Stimulated activated naive CD8-positive, alpha-beta T cell treated with anti-CD3 and anti-CD28 coated beads, Interleukin-15, Interleukin-2, amounts not matched to agents 100 ng/mL and 50 ng/mL, for 24 hours (primary cell): Measurements from ENCODE around the gene IQCE.

Experiments
- H3K27ac Mint-ChIP-seq: one replicate; pipeline ENCODE4 v1.8.0; 2021; ENCODE audit warnings: mild to moderate bottlenecking, mixed read lengths
- H3K27me3 Mint-ChIP-seq: one replicate; pipeline ENCODE4 v1.8.0; 2021; ENCODE audit warnings: mixed read lengths
- H3K36me3 Mint-ChIP-seq: one replicate; pipeline ENCODE4 v1.8.0; 2021; ENCODE audit warnings: low read depth, mixed read lengths
- H3K4me1 Mint-ChIP-seq: one replicate; pipeline ENCODE4 v1.8.0; 2021; ENCODE audit warnings: low read depth, mixed read lengths
- H3K4me3 Mint-ChIP-seq: one replicate; pipeline ENCODE4 v1.8.0; 2021; ENCODE audit warnings: mild to moderate bottlenecking, mixed read lengths
- H3K9me3 Mint-ChIP-seq: one replicate; pipeline ENCODE4 v1.8.0; 2021; ENCODE audit warnings: mixed read lengths

IQCE gene

GRCh38 chr7:2613098-2613930 is 54.5 kb downstream of the IQCE start:
- Mint-ChIP-seq H3K4me3 (no peak overlapping the region), H3K36me3 (no peaks in the 10 kb centered on the region), H3K27me3 (no peaks in the 10 kb centered on the region)

GRCh38 chr7:2613931-2614600 is 55.3 kb downstream of the IQCE start:
- no peaks in the 10 kb centered on the region for H3K36me3 Mint-ChIP-seq
- no peak overlapping the region for H3K4me3 Mint-ChIP-seq
- H3K27ac Mint-ChIP-seq, result no peak overlapping the region
- no peaks in the 10 kb centered on the region for H3K9me3 Mint-ChIP-seq
- H3K27me3 Mint-ChIP-seq, result no peaks in the 10 kb centered on the region
- peaks cover under 1% of the 10 kb centered on the region for H3K4me1 Mint-ChIP-seq

More at GRCh38 chr7:2613098-2613930, 54.5 kb downstream of the IQCE start:
- no peaks in the 10 kb centered on the region for H3K9me3 Mint-ChIP-seq
- no peak overlapping the region for H3K27ac Mint-ChIP-seq
- H3K4me1 Mint-ChIP-seq, result peaks cover 5% of the 10 kb centered on the region

- no peak overlapping the region for H3K27ac Mint-ChIP-seq
- H3K9me3 Mint-ChIP-seq, result no peaks in the 10 kb centered on the region
- H3K36me3 Mint-ChIP-seq, result no peaks in the 10 kb centered on the region
- H3K4me1 Mint-ChIP-seq, result no peaks in the 10 kb centered on the region
- no peaks in the 10 kb centered on the region for H3K27me3 Mint-ChIP-seq
- H3K4me3 Mint-ChIP-seq, result no peak overlapping the region
Observed at GRCh38 chr7:2614631-2615330, 56.0 kb downstream of the IQCE start.

- no peaks in the 10 kb centered on the region for H3K4me1 Mint-ChIP-seq
- H3K9me3 Mint-ChIP-seq, result no peaks in the 10 kb centered on the region
Observed at GRCh38 chr7:2616387-2617324, 57.9 kb downstream of the IQCE start.

GRCh38 chr7:2617325-2617905 is 58.6 kb downstream of the IQCE start:
- Mint-ChIP-seq H3K27me3 (no peaks in the 10 kb centered on the region), H3K27ac (no peak overlapping the region), H3K9me3 (no peaks in the 10 kb centered on the region)

More at GRCh38 chr7:2616387-2617324, 57.9 kb downstream of the IQCE start:
- Mint-ChIP-seq H3K36me3 (no peaks in the 10 kb centered on the region), H3K27ac (no peak overlapping the region), H3K27me3 (no peaks in the 10 kb centered on the region), H3K4me3 (no peak overlapping the region)

GRCh38 chr7:2619116-2619515 is 60.3 kb downstream of the IQCE start:
- no peaks in the 10 kb centered on the region for H3K36me3 Mint-ChIP-seq
- no peak overlapping the region for H3K4me3 Mint-ChIP-seq
- H3K27me3 Mint-ChIP-seq, result no peaks in the 10 kb centered on the region
- no peaks in the 10 kb centered on the region for H3K4me1 Mint-ChIP-seq
- H3K27ac Mint-ChIP-seq, result no peak overlapping the region
- no peaks in the 10 kb centered on the region for H3K9me3 Mint-ChIP-seq

More at GRCh38 chr7:2617325-2617905, 58.6 kb downstream of the IQCE start:
- Mint-ChIP-seq H3K4me3 (no peak overlapping the region), H3K4me1 (no peaks in the 10 kb centered on the region), H3K36me3 (no peaks in the 10 kb centered on the region)

- H3K27me3 Mint-ChIP-seq, result no peaks in the 10 kb centered on the region
- H3K4me1 Mint-ChIP-seq, result no peaks in the 10 kb centered on the region
- no peak overlapping the region for H3K27ac Mint-ChIP-seq
- H3K4me3 Mint-ChIP-seq, result no peak overlapping the region
- no peaks in the 10 kb centered on the region for H3K9me3 Mint-ChIP-seq
- no peaks in the 10 kb centered on the region for H3K36me3 Mint-ChIP-seq
Observed at GRCh38 chr7:2621061-2621828, 62.5 kb downstream of the IQCE start.

- H3K9me3 Mint-ChIP-seq, result no peaks in the 10 kb centered on the region
- no peaks in the 10 kb centered on the region for H3K36me3 Mint-ChIP-seq
- no peaks in the 10 kb centered on the region for H3K27me3 Mint-ChIP-seq
- no peaks in the 10 kb centered on the region for H3K4me1 Mint-ChIP-seq
- no peak overlapping the region for H3K27ac Mint-ChIP-seq
- no peak overlapping the region for H3K4me3 Mint-ChIP-seq
Observed at GRCh38 chr7:2621948-2622640, 63.3 kb downstream of the IQCE start.

- H3K4me3 Mint-ChIP-seq, result no peak overlapping the region
- H3K27ac Mint-ChIP-seq, result no peak overlapping the region
- H3K9me3 Mint-ChIP-seq, result no peaks in the 10 kb centered on the region
- no peaks in the 10 kb centered on the region for H3K36me3 Mint-ChIP-seq
- H3K4me1 Mint-ChIP-seq, result no peaks in the 10 kb centered on the region
- H3K27me3 Mint-ChIP-seq, result no peaks in the 10 kb centered on the region
Observed at GRCh38 chr7:2622869-2623697, 64.3 kb downstream of the IQCE start.

- Mint-ChIP-seq H3K36me3 (no peaks in the 10 kb centered on the region), H3K4me1 (no peaks in the 10 kb centered on the region), H3K27ac (no peak overlapping the region), H3K9me3 (no peaks in the 10 kb centered on the region), H3K4me3 (no peak overlapping the region), H3K27me3 (no peaks in the 10 kb centered on the region)
Observed at GRCh38 chr7:2623698-2624014, 64.9 kb downstream of the IQCE start.

- Mint-ChIP-seq H3K27me3 (no peaks in the 10 kb centered on the region), H3K4me1 (no peaks in the 10 kb centered on the region), H3K4me3 (no peak overlapping the region), H3K9me3 (no peaks in the 10 kb centered on the region), H3K27ac (no peak overlapping the region), H3K36me3 (no peaks in the 10 kb centered on the region)
Observed at GRCh38 chr7:2624293-2624886, 65.6 kb downstream of the IQCE start.

- no peaks in the 10 kb centered on the region for H3K9me3 Mint-ChIP-seq
- H3K4me1 Mint-ChIP-seq, result peaks cover 4% of the 10 kb centered on the region
- no peaks in the 10 kb centered on the region for H3K36me3 Mint-ChIP-seq
- no peak overlapping the region for H3K4me3 Mint-ChIP-seq
- no peak overlapping the region for H3K27ac Mint-ChIP-seq
- H3K27me3 Mint-ChIP-seq, result no peaks in the 10 kb centered on the region
Observed at GRCh38 chr7:2626498-2627117, 67.8 kb downstream of the IQCE start.
